IMR-90 (cell line): ENCODE results near the gene BDH1. TPM values are rescaled to one million over a fixed set of nuclear protein-coding genes. Genes with fewer than 3 reads are reported as not detected.

ENCODE experiments used
- ATAC-seq: fragments of 200-7000 bp; cut with Tn5 transposase; 2 replicates; pipeline ENCODE4 v1.9.1; 2020; ENCODE audit warnings: low read depth, mild to moderate bottlenecking, moderate library complexity
- BruUV-seq: library from RNA; stranded (reverse); fragments of 400-500 nt; replicated peaks from 2 replicates; lab custom pipeline; 2021; lab: Mats Ljungman, UMichigan
- CTCF ChIA-PET: fragments of 300-600 bp; formaldehyde crosslinking; extraction: SDS; loops from one replicate; lab custom pipeline; 2021; ENCODE audit warnings: antibody characterized with exemption; lab: Yijun Ruan, JAX
- POLR2A ChIA-PET: fragments of 300-600 bp; sonication (Branson Sonifier 250); formaldehyde crosslinking; loops from one replicate; lab custom pipeline; 2022; ENCODE audit warnings: antibody characterized with exemption; ENCODE audit not compliant: unreplicated experiment; lab: Charles Lee
- DNase-seq: peaks from one replicate; pipeline ENCODE4 v3.0.0; 2013
- H2AFZ ChIP-seq: replicated peaks from 2 replicates; pipeline ENCODE3; 2013; ENCODE audit warnings: low read length, mild to moderate bottlenecking; ENCODE audit not compliant: poor library complexity
- H2AK5ac ChIP-seq: 2 replicates; pipeline ENCODE4 v1.6.1; 2013; ENCODE audit warnings: low read depth, low read length, inconsistent platforms
- H2AK9ac ChIP-seq: replicated peaks from 2 replicates; pipeline ENCODE3; 2013; ENCODE audit warnings: mild to moderate bottlenecking, low read depth, low read length, moderate library complexity; ENCODE audit not compliant: poor library complexity
- H2BK120ac ChIP-seq: 2 replicates; pipeline ENCODE4 v1.6.1; 2013; ENCODE audit warnings: low read depth, low read length, inconsistent platforms
- H2BK15ac ChIP-seq: 3 replicates; pipeline ENCODE4 v1.6.1; 2013; ENCODE audit warnings: low read depth, low read length, inconsistent platforms
- H2BK20ac ChIP-seq: 2 replicates; pipeline ENCODE4 v1.6.1; 2013; ENCODE audit warnings: low read depth, mild to moderate bottlenecking, inconsistent platforms, low read length, moderate library complexity
- H2BK5ac ChIP-seq: 2 replicates; pipeline ENCODE4 v1.6.1; 2013; ENCODE audit warnings: mild to moderate bottlenecking, low read depth, low read length, inconsistent platforms; ENCODE audit not compliant: poor library complexity, severe bottlenecking
- H3K14ac ChIP-seq: replicated peaks from 2 replicates; pipeline ENCODE4 v1.6.1; 2013; ENCODE audit warnings: low read depth, low read length, inconsistent platforms
- H3K18ac ChIP-seq: 2 replicates; pipeline ENCODE4 v1.6.1; 2013; ENCODE audit warnings: low read depth, low read length, control low read depth
- H3K23ac ChIP-seq: 2 replicates; pipeline ENCODE4 v1.6.1; 2013; ENCODE audit warnings: low read depth, low read length, inconsistent platforms
- H3K27ac ChIP-seq: 2 replicates; pipeline ENCODE4 v1.5.1; 2013; ENCODE audit warnings: mild to moderate bottlenecking, control low read depth, low read length; ENCODE audit not compliant: insufficient read depth
- H3K27me3 ChIP-seq: 2 replicates; pipeline ENCODE4 v1.6.1; 2013; ENCODE audit warnings: low read length; ENCODE audit not compliant: control insufficient read depth, insufficient read depth
- H3K36me3 ChIP-seq: 2 replicates; pipeline ENCODE4 v1.6.1; 2013; ENCODE audit warnings: low read length, mixed read lengths; ENCODE audit not compliant: control insufficient read depth, insufficient read depth
- H3K4ac ChIP-seq: 2 replicates; pipeline ENCODE4 v1.6.1; 2013; ENCODE audit warnings: low read depth, low read length, inconsistent platforms
- H3K4me1 ChIP-seq: 2 replicates; pipeline ENCODE4 v1.6.1; 2013; ENCODE audit warnings: low read length, mixed read lengths; ENCODE audit not compliant: control insufficient read depth, insufficient read depth
- H3K4me2 ChIP-seq: 2 replicates; pipeline ENCODE4 v1.6.1; 2013; ENCODE audit warnings: low read depth, mild to moderate bottlenecking, control low read depth, low read length, moderate library complexity
- H3K4me3 ChIP-seq: 2 replicates; pipeline ENCODE4 v1.5.1; 2013; ENCODE audit warnings: low read depth, mild to moderate bottlenecking, control low read depth, low read length, moderate library complexity; ENCODE audit not compliant: insufficient read depth
- H3K56ac ChIP-seq: 2 replicates; pipeline ENCODE4 v1.6.1; 2013; ENCODE audit warnings: low read length, inconsistent platforms; ENCODE audit not compliant: insufficient read depth; ENCODE audit errors: extremely low read depth
- H3K79me1 ChIP-seq, 2 experiments: 2 replicates each; pipeline ENCODE4 v1.6.1; 2013; ENCODE audit warnings: low read length in 2 of 2, inconsistent platforms in 1 of 2, low read depth in 1 of 2
- H3K9ac ChIP-seq: 2 replicates; pipeline ENCODE4 v1.6.1; 2013; ENCODE audit warnings: low read depth, low read length, control low read depth
- H3K9me1 ChIP-seq: 2 replicates; pipeline ENCODE4 v1.6.1; 2013; ENCODE audit warnings: low read length, inconsistent platforms; ENCODE audit not compliant: insufficient read depth
- H3K9me3 ChIP-seq: 2 replicates; pipeline ENCODE4 v1.6.1; 2013; ENCODE audit warnings: low read length; ENCODE audit not compliant: control insufficient read depth, insufficient read depth
- H4K20me1 ChIP-seq: 2 replicates; pipeline ENCODE4 v1.6.1; 2013; ENCODE audit warnings: low read length, inconsistent platforms; ENCODE audit not compliant: insufficient read depth
- H4K5ac ChIP-seq: 2 replicates; pipeline ENCODE4 v1.6.1; 2013; ENCODE audit warnings: mild to moderate bottlenecking, low read depth, low read length, control low read depth
- H4K8ac ChIP-seq, 2 experiments: 2 replicates each; pipeline ENCODE4 v1.6.1; 2013; ENCODE audit warnings: low read depth in 2 of 2, low read length in 2 of 2, control low read depth in 1 of 2, inconsistent platforms in 1 of 2
- H4K91ac ChIP-seq: 2 replicates; pipeline ENCODE4 v1.6.1; 2013; ENCODE audit warnings: low read depth, low read length, inconsistent platforms; ENCODE audit not compliant: insufficient read depth
- BHLHE40 ChIP-seq: fragments of 150-350 bp; IDR thresholded peaks from 2 replicates; pipeline ENCODE4 v1.6.1; 2016; ENCODE audit warnings: mild to moderate bottlenecking, low read depth, low read length
- CEBPB ChIP-seq: IDR thresholded peaks from 2 replicates; pipeline ENCODE4 v1.6.1; 2012; ENCODE audit warnings: low read depth, low read length, improper control_type of control experiment
- CHD1 ChIP-seq: IDR thresholded peaks from 2 replicates; pipeline ENCODE4 v1.6.1; 2012; ENCODE audit warnings: low read depth, low read length, improper control_type of control experiment
- CTCF ChIP-seq: conservative IDR thresholded peaks from 2 replicates; pipeline ENCODE4 v1.5.1; 2012; ENCODE audit warnings: mild to moderate bottlenecking, low read depth, low read length, improper control_type of control experiment
- ELK1 ChIP-seq: fragments of 150-350 bp; IDR thresholded peaks from 2 replicates; pipeline ENCODE4 v1.6.1; 2016; ENCODE audit warnings: low read depth, mild to moderate bottlenecking, low read length, moderate library complexity, borderline replicate concordance
- FOS ChIP-seq: fragments of 150-350 bp; IDR thresholded peaks from 2 replicates; pipeline ENCODE4 v1.6.1; 2016; ENCODE audit warnings: low read depth, low read length
- MAFK ChIP-seq: IDR thresholded peaks from 2 replicates; pipeline ENCODE4 v1.6.1; 2012; ENCODE audit warnings: low read depth, low read length, improper control_type of control experiment
- MAZ ChIP-seq: IDR thresholded peaks from 2 replicates; pipeline ENCODE4 v1.6.1; 2012; ENCODE audit warnings: low read depth, mild to moderate bottlenecking, low read length, improper control_type of control experiment, moderate library complexity, borderline replicate concordance
- MXI1 ChIP-seq: IDR thresholded peaks from 2 replicates; pipeline ENCODE4 v1.6.1; 2012; ENCODE audit warnings: low read depth, mild to moderate bottlenecking, low read length, moderate library complexity, borderline replicate concordance
- NFE2L2 ChIP-seq: fragments of 150-350 bp; IDR thresholded peaks from 2 replicates; pipeline ENCODE4 v1.6.1; 2016; ENCODE audit warnings: low read depth, mild to moderate bottlenecking, low read length
- POLR2A ChIP-seq: IDR thresholded peaks from 2 replicates; pipeline ENCODE4 v1.6.1; 2012; ENCODE audit warnings: mild to moderate bottlenecking, low read depth, low read length
- RAD21 ChIP-seq: IDR thresholded peaks from 2 replicates; pipeline ENCODE4 v1.6.1; 2012; ENCODE audit warnings: low read length, improper control_type of control experiment
- RCOR1 ChIP-seq: IDR thresholded peaks from 2 replicates; pipeline ENCODE4 v1.6.1; 2012; ENCODE audit warnings: mild to moderate bottlenecking, low read length, improper control_type of control experiment; ENCODE audit not compliant: insufficient replicate concordance
- RFX5 ChIP-seq: IDR thresholded peaks from 2 replicates; pipeline ENCODE4 v1.8.0; 2012; ENCODE audit warnings: low read depth, mild to moderate bottlenecking, low read length, moderate library complexity
- SMC3 ChIP-seq: fragments of 150-350 bp; IDR thresholded peaks from 2 replicates; pipeline ENCODE4 v1.6.1; 2016; ENCODE audit warnings: low read depth, mild to moderate bottlenecking, antibody characterized with exemption, low read length, moderate library complexity
- USF2 ChIP-seq: fragments of 150-350 bp; IDR thresholded peaks from 2 replicates; pipeline ENCODE4 v1.6.1; 2017; ENCODE audit warnings: mild to moderate bottlenecking, antibody characterized with exemption, low read length, low read depth
- WGBS, 2 experiments: methylation state at CpG; one replicate each; pipeline versions ENCODE4 v1.1.5 to v1.1.7; 2013; ENCODE audit warnings: missing lambda C conversion rate in 2 of 2; ENCODE audit not compliant: insufficient read length in 1 of 2; ENCODE audit errors: extremely low coverage in 2 of 2; 5-methylcytosine and 5-hydroxymethylcytosine counted together
- dilution Hi-C: fragments of 300-500 bp; cut with HindIII; formaldehyde crosslinking; loops from one replicate; pipeline ENCODE4 v1.14.3; 2018; ENCODE audit warnings: low sequenced_read_pairs; ENCODE audit not compliant: unreplicated experiment
- in situ Hi-C: fragments of 300-500 bp; cut with MboI; formaldehyde crosslinking; loops from 3 replicates; pipeline ENCODE4 v1.14.3; 2019; ENCODE audit warnings: low sequenced_read_pairs, inconsistent platforms, mixed read lengths
- intact Hi-C: fragments of 100-400 bp; cut with micrococcal nuclease; formaldehyde crosslinking; loops from 2 replicates; pipeline ENCODE4 v1.10.0; 2022
- polyA plus RNA-seq, 3 experiments: library from polyadenylated mRNA; depleted of rRNA; stranded (reverse); fragments of >200 nt; gene quantifications; 2 replicates each; pipeline ENCODE4 v1.2.3, GENCODE V29; 2012; ENCODE audit warnings: low replicate concordance in 1 of 3
- total RNA-seq: library from RNA; depleted of rRNA; stranded (reverse); fragments of >200 nt; gene quantifications from 2 replicates; pipeline ENCODE4 v1.2.3, GENCODE V29; 2012

BDH1 gene
- total and polyA plus RNA-seq, 2 of the 4 experiments (the other 2 are of a cell fraction): 2.7 to 4.4 TPM

GRCh38 chr3:197503652-197504051 lies 52.1 kb downstream of the BDH1 start:
- no peak overlapping the region for H4K91ac ChIP-seq
- no peaks in the 10 kb centered on the region for H4K20me1 ChIP-seq
- dilution Hi-C loops: no loop called here
- H2BK120ac ChIP-seq: no peak overlapping the region
- no peak overlapping the region for H2BK20ac ChIP-seq
- ATAC-seq (no peak), DNase-seq (no peak)
- H3K9me3 ChIP-seq: no peaks in the 10 kb centered on the region
- peaks cover 10% of the 10 kb centered on the region; the same call in 1 of the 2 replicates for H3K27me3 ChIP-seq
- no peaks in the 10 kb centered on the region for H3K36me3 ChIP-seq
- H3K4me2 ChIP-seq: no peak overlapping the region
- H2AK5ac ChIP-seq: no peak overlapping the region
- WGBS, 2 experiments: no CpG with 5 or more reads among the region's 1 CpG
- H3K9ac ChIP-seq: no peak overlapping the region
- H3K14ac ChIP-seq: no peak overlapping the region
- no peak overlapping the region for H4K5ac ChIP-seq
- no peak overlapping the region for H3K56ac ChIP-seq
- ChIA-PET POLR2A (no interaction called here), CTCF (no interaction called here)
- H3K79me1 ChIP-seq: no peaks in the 10 kb centered on the region
- intact Hi-C loops: no loop called here
- H3K9me1 ChIP-seq: no peaks in the 10 kb centered on the region
- H3K4ac ChIP-seq: no peak overlapping the region
- no peak overlapping the region for H3K27ac ChIP-seq
- H3K18ac ChIP-seq: no peak overlapping the region
- no peak overlapping the region for H2BK15ac ChIP-seq
- TF ChIP-seq MXI1: no peak
- no peak for TF ChIP-seq CTCF
- no peak for TF ChIP-seq FOS
- no peak for TF ChIP-seq USF2
- no peak for TF ChIP-seq POLR2A
- TF ChIP-seq NFE2L2: no peak
- TF ChIP-seq MAZ: no peak
- no peak for TF ChIP-seq CHD1
- no peak for TF ChIP-seq MAFK
- TF ChIP-seq ELK1: no peak
- no peak for TF ChIP-seq RFX5
- no peak for TF ChIP-seq BHLHE40
- TF ChIP-seq RCOR1: no peak
- TF ChIP-seq SMC3: no peak
- TF ChIP-seq CEBPB: no peak
- no peak for TF ChIP-seq RAD21
- H3K4me3 ChIP-seq: no peak overlapping the region
- no peak overlapping the region for H4K8ac ChIP-seq
- BruUV-seq: no TSS peak
- in situ Hi-C loops: no loop called here
- no peak overlapping the region for H2AK9ac ChIP-seq
- no peak overlapping the region for H2BK5ac ChIP-seq
- H3K4me1 ChIP-seq: peaks cover 3% of the 10 kb centered on the region
- H3K23ac ChIP-seq: no peak overlapping the region
- no peak overlapping the region for H2AFZ ChIP-seq
